ENCODE data around the gene CHCHD6. TPM values are rescaled to one million over a fixed set of nuclear protein-coding genes. Genes with fewer than 3 reads are reported as not detected.

CHCHD6 gene
- total RNA-seq, 2 donors from 2014 or later: 7.8 to 7.9 TPM

- DNase-seq (no peak), ATAC-seq (no peak)
- intact Hi-C loops (cut with DNase I): no loop called here
These were observed 214.3 kb downstream of the CHCHD6 start for GRCh38 chr3:126918355-126918821.

- intact Hi-C loops (cut with DNase I): no loop called here
- DNase-seq: no peak
- ATAC-seq: no peak
These were observed 217.2 kb downstream of the CHCHD6 start for GRCh38 chr3:126921085-126921824.

- DNase-seq (no peak), ATAC-seq (no peak)
- intact Hi-C loops (cut with DNase I): no loop called here
These were observed 218.4 kb downstream of the CHCHD6 start for GRCh38 chr3:126922466-126922865.

GRCh38 chr3:126923423-126923822 lies 219.4 kb downstream of the CHCHD6 start:
- DNase-seq: no peak
- intact Hi-C loops (cut with DNase I): no loop called here
- no peak for ATAC-seq

- no peak for DNase-seq
- intact Hi-C loops (cut with DNase I): no loop called here
- no peak for ATAC-seq
These were observed 219.9 kb downstream of the CHCHD6 start for GRCh38 chr3:126923895-126924294.

GRCh38 chr3:126924458-126924857 lies 220.4 kb downstream of the CHCHD6 start:
- DNase-seq (no peak), ATAC-seq (peak in 1 of 2 donors; percentile 36)
- intact Hi-C loops (cut with DNase I): no loop called here

- intact Hi-C loops (cut with DNase I): no loop called here
- DNase-seq (peak; percentile 71), ATAC-seq (peak; percentile 15 to 26)
These were observed 221.6 kb downstream of the CHCHD6 start for GRCh38 chr3:126925411-126926171.

- intact Hi-C loops (cut with DNase I): no loop called here
- DNase-seq (peak; percentile 88), ATAC-seq (peak; percentile 83 to 95)
These were observed 222.8 kb downstream of the CHCHD6 start for GRCh38 chr3:126926684-126927400.

- peak; percentile 31 to 51 for ATAC-seq
- no peak for DNase-seq
- intact Hi-C loops (cut with DNase I): no loop called here
These were observed 223.3 kb downstream of the CHCHD6 start for GRCh38 chr3:126927401-126927750.

- DNase-seq (no peak), ATAC-seq (no peak)
- intact Hi-C loops (cut with DNase I): no loop called here
These were observed 223.8 kb downstream of the CHCHD6 start for GRCh38 chr3:126927846-126928245.

GRCh38 chr3:126928921-126929474 lies 225.0 kb downstream of the CHCHD6 start:
- ATAC-seq (no peak), DNase-seq (no peak)
- intact Hi-C loops (cut with DNase I): no loop called here

GRCh38 chr3:126930936-126931600 lies 227.0 kb downstream of the CHCHD6 start:
- intact Hi-C loops (cut with DNase I): no loop called here
- ATAC-seq (no peak), DNase-seq (no peak)

GRCh38 chr3:126931806-126932187 lies 227.8 kb downstream of the CHCHD6 start:
- intact Hi-C loops (cut with DNase I): no loop called here

GRCh38 chr3:126932188-126932931 lies 228.3 kb downstream of the CHCHD6 start:
- DNase-seq (no peak), ATAC-seq (peak in 1 of 2 donors; percentile 24)
- intact Hi-C loops (cut with DNase I): no loop called here

More at GRCh38 chr3:126931806-126932187, 227.8 kb downstream of the CHCHD6 start:
- DNase-seq: no peak
- no peak for ATAC-seq

GRCh38 chr3:126934031-126934531 lies 230.0 kb downstream of the CHCHD6 start:
- intact Hi-C loops (cut with DNase I): no loop called here
- DNase-seq (no peak), ATAC-seq (peak in 1 of 2 donors; percentile 37)

GRCh38 chr3:126934991-126935390 lies 231.0 kb downstream of the CHCHD6 start:
- ATAC-seq (no peak), DNase-seq (no peak)
- intact Hi-C loops (cut with DNase I): no loop called here

GRCh38 chr3:126935756-126936509 lies 231.9 kb downstream of the CHCHD6 start:
- intact Hi-C loops (cut with DNase I): no loop called here
- no peak for ATAC-seq
- no peak for DNase-seq

Data from left cardiac atrium (tissue), 4 donors.